CD14-positive monocyte (primary cell): ENCODE results near the gene BPTF. TPM values are rescaled to one million over a fixed set of nuclear protein-coding genes. Genes with fewer than 3 reads are reported as not detected.

Experiments used
- DNase-seq, 3 donors: peaks; one replicate each; pipeline ENCODE4 v3.0.0-alpha.2; 2011 to 2022
- H2AFZ ChIP-seq: 2 replicates; pipeline ENCODE4 v1.6.0; 2012; ENCODE audit warnings: mild to moderate bottlenecking, low read depth, low read length, inconsistent platforms; ENCODE audit not compliant: insufficient read depth, poor library complexity, severe bottlenecking
- H3K27ac ChIP-seq, 2 donors: 1 replicate in 1 of 2; 2 replicates in 1 of 2; pipeline ENCODE4 v1.5.1; 2012 to 2013; ENCODE audit warnings: low read length in 2 of 2, control low read depth in 1 of 2, inconsistent platforms in 1 of 2, low read depth in 1 of 2, mild to moderate bottlenecking in 1 of 2
- H3K27me3 ChIP-seq, 2 donors: one replicate each; pipeline versions ENCODE4 v1.6.0 to v1.6.1; 2011 to 2013; ENCODE audit warnings: low read length in 2 of 2; ENCODE audit not compliant: control insufficient read depth in 2 of 2, insufficient read depth in 2 of 2
- H3K36me3 ChIP-seq, 2 donors: replicated peaks in 1 of 2; 1 replicate in 1 of 2; 2 replicates in 1 of 2; pipeline versions ENCODE4 v1.5.1 to v1.6.1; 2012 to 2013; ENCODE audit warnings: low read length in 2 of 2, control low read depth in 1 of 2, inconsistent platforms in 1 of 2, mild to moderate bottlenecking in 1 of 2; ENCODE audit not compliant: insufficient read depth in 2 of 2, control insufficient read depth in 1 of 2
- H3K4me1 ChIP-seq, 2 donors: 1 replicate in 1 of 2; 2 replicates in 1 of 2; pipeline versions ENCODE4 v1.5.1 to v1.6.1; 2012 to 2013; ENCODE audit warnings: low read length in 2 of 2, control low read depth in 1 of 2, inconsistent platforms in 1 of 2, mild to moderate bottlenecking in 1 of 2, moderate library complexity in 1 of 2; ENCODE audit not compliant: insufficient read depth in 2 of 2, control insufficient read depth in 1 of 2
- H3K4me2 ChIP-seq: replicated peaks from 2 replicates; pipeline ENCODE3; 2012; ENCODE audit warnings: low read length, moderate library complexity, mild to moderate bottlenecking; ENCODE audit not compliant: poor library complexity, severe bottlenecking; ENCODE audit errors: extremely low read depth
- H3K4me3 ChIP-seq, 3 experiments: fragments of 200-600 bp in 1 of 3; sonication (generic) in 1 of 3; replicated peaks in 1 of 3; 1 replicate in 2 of 3; 2 replicates in 1 of 3; pipeline ENCODE4 v1.5.1; 2011 to 2013; ENCODE audit warnings: low read length in 3 of 3, mild to moderate bottlenecking in 3 of 3, control low read depth in 2 of 3, low read depth in 2 of 3, inconsistent platforms in 1 of 3, moderate library complexity in 1 of 3
- H3K79me2 ChIP-seq: 2 replicates; pipeline ENCODE4 v1.6.0; 2012; ENCODE audit warnings: mild to moderate bottlenecking, control low read depth, inconsistent platforms, low read length, moderate library complexity; ENCODE audit not compliant: insufficient read depth
- H3K9ac ChIP-seq: 2 replicates; pipeline ENCODE4 v1.6.0; 2017; ENCODE audit warnings: low read length, mild to moderate bottlenecking; ENCODE audit not compliant: insufficient read depth, poor library complexity, severe bottlenecking
- H3K9me3 ChIP-seq, 2 donors: replicated peaks in 1 of 2; 1 replicate in 1 of 2; 2 replicates in 1 of 2; pipeline versions ENCODE4 v1.5.1 to v1.6.1; 2012 to 2013; ENCODE audit warnings: low read length in 2 of 2, control low read depth in 1 of 2; ENCODE audit not compliant: control insufficient read depth in 1 of 2, insufficient read depth in 1 of 2
- H4K20me1 ChIP-seq: 2 replicates; pipeline ENCODE4 v1.6.0; 2012; ENCODE audit warnings: mild to moderate bottlenecking, low read length, control low read depth, moderate library complexity; ENCODE audit not compliant: insufficient read depth
- H3K27ac Mint-ChIP-seq, 7 donors: one replicate each; pipeline ENCODE4 v1.8.0; 2020; ENCODE audit warnings: mild to moderate bottlenecking in 7 of 7, mixed read lengths in 7 of 7, moderate library complexity in 6 of 7, inconsistent platforms in 2 of 7
- H3K27me3 Mint-ChIP-seq, 3 donors: one replicate each; pipeline ENCODE4 v1.8.0; 2021 to 2022; ENCODE audit warnings: low read depth in 3 of 3, mild to moderate bottlenecking in 3 of 3, mixed read lengths in 3 of 3, moderate library complexity in 3 of 3, inconsistent platforms in 1 of 3
- H3K36me3 Mint-ChIP-seq, 2 donors: one replicate each; pipeline ENCODE4 v1.8.0; 2020; ENCODE audit warnings: mixed read lengths in 2 of 2, inconsistent platforms in 1 of 2, mild to moderate bottlenecking in 1 of 2
- H3K4me1 Mint-ChIP-seq: one replicate; pipeline ENCODE4 v1.8.0; 2020; ENCODE audit warnings: mild to moderate bottlenecking, mixed read lengths
- H3K4me3 Mint-ChIP-seq, 2 donors: one replicate each; pipeline ENCODE4 v1.8.0; 2020; ENCODE audit warnings: mild to moderate bottlenecking in 2 of 2, mixed read lengths in 2 of 2, moderate library complexity in 1 of 2
- H3K9me3 Mint-ChIP-seq, 7 donors: one replicate each; pipeline ENCODE4 v1.8.0; 2020 to 2022; ENCODE audit warnings: mixed read lengths in 7 of 7, mild to moderate bottlenecking in 6 of 7, moderate library complexity in 6 of 7, inconsistent platforms in 2 of 7
- WGBS: methylation state at CpG from one replicate; pipeline ENCODE4 v1.1.5; 2013; ENCODE audit warnings: missing lambda C conversion rate; ENCODE audit not compliant: insufficient coverage; 5-methylcytosine and 5-hydroxymethylcytosine counted together
- intact Hi-C, 2 donors: fragments of 100-400 bp; cut with micrococcal nuclease; formaldehyde crosslinking; loops; one replicate each; pipeline versions ENCODE4 v1.15.0 to v1.15.1; 2023
- polyA plus RNA-seq, 3 donors: library from polyadenylated mRNA; depleted of rRNA in 1 of 3; unstranded in 2 of 3; stranded (reverse) in 1 of 3; fragments of 300-500 nt in 2 of 3; fragments of >200 nt in 1 of 3; fragmentation: Illumina TruSeq in 2 of 3; gene quantifications; 1 replicate in 2 of 3; 2 replicates in 1 of 3; pipeline ENCODE4 v1.2.3, GENCODE V29; 2012 to 2021
- TF ChIP-seq, protein P1 (sequence below): fragments of 200-600 bp; IDR thresholded peaks from one replicate; pipeline ENCODE4 v1.8.0; 2022; ENCODE audit warnings: antibody characterized with exemption, mild to moderate bottlenecking

The BPTF gene
- polyA plus RNA-seq, 3 donors: 1.9 to 51.1 (median 4.5) TPM

DNA sequence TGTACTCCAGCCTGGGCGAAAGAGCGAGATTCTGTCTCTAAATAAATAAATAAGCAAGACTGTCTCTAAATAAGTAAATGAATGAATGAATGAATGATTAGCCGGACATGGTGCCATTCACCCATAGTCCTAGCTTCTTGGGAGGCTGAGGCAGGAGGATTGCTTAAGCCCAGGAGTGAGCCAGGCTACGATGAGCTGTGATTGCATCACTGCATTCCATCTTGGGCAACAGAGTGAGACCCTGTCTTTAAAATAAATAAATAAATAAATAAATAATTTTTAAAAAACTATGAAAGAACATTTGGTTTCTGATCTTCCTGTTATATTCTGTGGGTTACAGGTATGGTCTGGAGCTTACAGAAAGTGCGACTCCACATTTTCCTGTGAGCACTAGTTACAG lies 105.9 kb downstream of the BPTF start:
- TF ChIP-seq, protein P1, sequence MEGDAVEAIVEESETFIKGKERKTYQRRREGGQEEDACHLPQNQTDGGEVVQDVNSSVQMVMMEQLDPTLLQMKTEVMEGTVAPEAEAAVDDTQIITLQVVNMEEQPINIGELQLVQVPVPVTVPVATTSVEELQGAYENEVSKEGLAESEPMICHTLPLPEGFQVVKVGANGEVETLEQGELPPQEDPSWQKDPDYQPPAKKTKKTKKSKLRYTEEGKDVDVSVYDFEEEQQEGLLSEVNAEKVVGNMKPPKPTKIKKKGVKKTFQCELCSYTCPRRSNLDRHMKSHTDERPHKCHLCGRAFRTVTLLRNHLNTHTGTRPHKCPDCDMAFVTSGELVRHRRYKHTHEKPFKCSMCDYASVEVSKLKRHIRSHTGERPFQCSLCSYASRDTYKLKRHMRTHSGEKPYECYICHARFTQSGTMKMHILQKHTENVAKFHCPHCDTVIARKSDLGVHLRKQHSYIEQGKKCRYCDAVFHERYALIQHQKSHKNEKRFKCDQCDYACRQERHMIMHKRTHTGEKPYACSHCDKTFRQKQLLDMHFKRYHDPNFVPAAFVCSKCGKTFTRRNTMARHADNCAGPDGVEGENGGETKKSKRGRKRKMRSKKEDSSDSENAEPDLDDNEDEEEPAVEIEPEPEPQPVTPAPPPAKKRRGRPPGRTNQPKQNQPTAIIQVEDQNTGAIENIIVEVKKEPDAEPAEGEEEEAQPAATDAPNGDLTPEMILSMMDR: no peak
- H3K4me1 Mint-ChIP-seq: no peaks in the 10 kb centered on the region
- Histone ChIP-seq H3K27me3 (no peaks in the 10 kb centered on the region), H3K4me1 (no peaks in the 10 kb centered on the region), H3K4me2 (no peak overlapping the region), H3K36me3 (peaks cover 85 to 99% of the 10 kb centered on the region in 2 donors), H3K9ac (no peak overlapping the region), H3K9me3 (no peaks in the 10 kb centered on the region), H3K27ac (no peak overlapping the region), H3K79me2 (no peaks in the 10 kb centered on the region), H2AFZ (no peak overlapping the region), H3K4me3 (no peak overlapping the region), H4K20me1 (no peaks in the 10 kb centered on the region)
- H3K4me3 Mint-ChIP-seq: no peak overlapping the region
- DNase-seq: no peak
- H3K36me3 Mint-ChIP-seq: peaks cover 59 to 88% of the 10 kb centered on the region in 2 donors
- H3K27ac Mint-ChIP-seq: no peak overlapping the region
- no peaks in the 10 kb centered on the region for H3K27me3 Mint-ChIP-seq
- intact Hi-C loops: no loop called here
- H3K9me3 Mint-ChIP-seq: no peaks in the 10 kb centered on the region
- WGBS: 100% methylated on average over 1 of the region's 5 CpGs

DNA sequence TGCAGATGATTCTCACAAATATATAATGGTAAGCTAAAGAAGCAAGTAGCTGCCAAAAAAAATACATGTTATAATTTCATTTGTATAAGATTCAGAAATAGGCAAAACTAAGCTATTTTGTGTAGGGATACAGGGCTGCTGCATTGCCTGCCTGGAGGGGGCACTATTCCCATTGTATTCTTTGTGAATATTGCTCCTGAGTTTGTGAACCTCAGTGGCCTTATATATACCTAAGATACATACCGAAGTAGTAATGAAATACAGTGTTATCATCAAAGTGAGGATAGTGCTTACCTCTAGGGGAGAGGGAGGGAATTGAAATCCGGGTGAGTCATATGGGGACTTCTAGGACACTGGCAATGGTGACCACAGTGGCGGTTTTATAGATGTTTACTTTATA lies 117.5 kb downstream of the BPTF start:
- Mint-ChIP-seq H3K4me1 (no peaks in the 10 kb centered on the region), H3K27ac (no peak overlapping the region), H3K4me3 (no peak overlapping the region), H3K27me3 (no peaks in the 10 kb centered on the region), H3K9me3 (no peaks in the 10 kb centered on the region), H3K36me3 (peaks cover 86 to 97% of the 10 kb centered on the region in 2 donors)
- H4K20me1 ChIP-seq: no peaks in the 10 kb centered on the region
- no peaks in the 10 kb centered on the region for H3K79me2 ChIP-seq
- H3K27ac ChIP-seq: no peak overlapping the region
- no peaks in the 10 kb centered on the region for H3K9me3 ChIP-seq
- H3K4me2 ChIP-seq: no peak overlapping the region
- no peak overlapping the region for H2AFZ ChIP-seq
- DNase-seq: no peak
- no peak overlapping the region for H3K9ac ChIP-seq
- H3K4me3 ChIP-seq: no peak overlapping the region
- no CpG with 5 or more reads among the region's 3 CpGs for WGBS
- peaks cover 97 to 99% of the 10 kb centered on the region in 2 donors for H3K36me3 ChIP-seq
- intact Hi-C loops: no loop called here
- no peaks in the 10 kb centered on the region for H3K27me3 ChIP-seq
- no peaks in the 10 kb centered on the region for H3K4me1 ChIP-seq
- TF ChIP-seq, protein P1: peak; percentile 31
